Erythroblast (primary cell): Measurements from ENCODE around the gene PSMD10.

Source experiments
- GATA1 ChIP-seq: IDR thresholded peaks from 2 replicates; pipeline ENCODE4 v1.6.1; 2011; ENCODE audit warnings: low read depth, mild to moderate bottlenecking, control low read depth, low read length, moderate library complexity
- POLR2A ChIP-seq: IDR thresholded peaks from 2 replicates; pipeline ENCODE4 v1.6.1; 2011; ENCODE audit warnings: mild to moderate bottlenecking, low read length

DNA sequence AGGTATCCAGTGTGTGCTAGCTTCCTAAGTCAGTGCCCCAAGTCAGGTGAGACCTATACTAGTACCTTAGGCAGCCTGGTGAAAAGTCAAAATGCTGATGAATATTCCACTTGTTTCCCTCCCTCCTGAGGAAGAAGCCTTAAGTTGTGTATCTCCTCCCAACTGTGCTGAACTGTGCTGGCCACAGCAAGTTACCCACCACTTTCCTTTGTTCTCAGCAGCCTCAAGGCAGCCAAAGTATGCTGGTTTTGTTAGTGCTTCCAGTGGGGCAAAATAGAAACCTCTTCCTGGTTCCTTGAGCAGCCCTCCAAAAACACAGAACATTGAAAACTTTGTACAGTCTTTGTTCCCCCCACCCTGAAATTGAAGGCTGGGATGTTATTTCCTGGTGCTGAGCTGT is 14.1 kb upstream of the PSMD10 start:
- no peak for TF ChIP-seq POLR2A
- no peak for TF ChIP-seq GATA1
